ENCODE results near the gene PSTPIP1. TPM values are rescaled to one million over a fixed set of nuclear protein-coding genes. Genes with fewer than 3 reads are reported as not detected.
A peak's percentile ranks its signal among the peaks of the same experiment; 100 is the strongest.

PSTPIP1 gene
- total RNA-seq, 2 experiments from 2014 or later = 1.5 to 27.4 TPM

DNA sequence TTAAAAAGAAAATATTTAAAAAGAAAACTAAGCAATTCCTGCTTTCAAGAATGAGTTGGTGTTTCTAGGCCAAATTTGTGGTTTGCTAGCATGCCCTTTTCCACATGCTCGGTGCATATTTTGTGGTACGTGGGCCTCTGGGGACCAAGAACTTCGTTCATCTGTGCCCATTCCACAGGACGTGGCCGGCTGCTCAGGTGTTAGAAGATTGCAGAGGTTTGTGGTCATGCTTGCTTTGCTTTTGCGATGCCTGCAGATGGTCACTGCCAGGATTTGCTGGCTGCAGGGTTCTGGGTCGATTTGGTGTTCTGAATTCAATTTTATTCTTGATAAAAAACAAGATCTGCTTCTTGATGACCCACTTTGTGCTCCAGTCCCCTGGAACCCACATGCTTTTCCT, 7.5 kb downstream of the PSTPIP1 start:
- ChIA-PET CTCF (ENCODE audit: unreplicated experiment) (no interaction called here), POLR2A (no interaction called here)
- Histone ChIP-seq H3K4me2 (ENCODE audit: low read length) (peak overlapping the region; percentile 57), H4K20me1 (ENCODE audit: insufficient read depth, low read length) (no peaks in the 10 kb centered on the region), H3K79me2 (ENCODE audit: insufficient read depth, low read depth, low read length) (no peaks in the 10 kb centered on the region), H3K36me3 (ENCODE audit: insufficient read depth, low read length) (no peaks in the 10 kb centered on the region), H3K27ac (ENCODE audit: low read depth, low read length, poor library complexity, severe bottlenecking) (peak overlapping the region; percentile 58), H2AFZ (ENCODE audit: low read length) (peak overlapping the region; percentile 66; the same call in 1 of the 2 replicates), H3K9me2 (ENCODE audit: insufficient read depth, low read length) (no peaks in the 10 kb centered on the region), H3K4me1 (ENCODE audit: insufficient read depth, low read length, poor library complexity, severe bottlenecking) (peaks cover 33% of the 10 kb centered on the region), H3K4me3 (ENCODE audit: low read depth, low read length, poor library complexity, severe bottlenecking) (peak overlapping the region; percentile 15), H3K9me3 (ENCODE audit: low read length) (no peaks in the 10 kb centered on the region)
- intact Hi-C loops (cut with micrococcal nuclease; ENCODE audit: unreplicated experiment) = loop anchor here (2.0 to 10.0 kb wide), 2 partner anchors 98 to 536 kb away; partner anchors contain the start of gene SCAPER
- DNase-seq (ENCODE audit: low spot score) = peak; percentile 69
- BruUV-seq (replicated peaks) = no TSS peak
- TF ChIP-seq, protein P1, sequence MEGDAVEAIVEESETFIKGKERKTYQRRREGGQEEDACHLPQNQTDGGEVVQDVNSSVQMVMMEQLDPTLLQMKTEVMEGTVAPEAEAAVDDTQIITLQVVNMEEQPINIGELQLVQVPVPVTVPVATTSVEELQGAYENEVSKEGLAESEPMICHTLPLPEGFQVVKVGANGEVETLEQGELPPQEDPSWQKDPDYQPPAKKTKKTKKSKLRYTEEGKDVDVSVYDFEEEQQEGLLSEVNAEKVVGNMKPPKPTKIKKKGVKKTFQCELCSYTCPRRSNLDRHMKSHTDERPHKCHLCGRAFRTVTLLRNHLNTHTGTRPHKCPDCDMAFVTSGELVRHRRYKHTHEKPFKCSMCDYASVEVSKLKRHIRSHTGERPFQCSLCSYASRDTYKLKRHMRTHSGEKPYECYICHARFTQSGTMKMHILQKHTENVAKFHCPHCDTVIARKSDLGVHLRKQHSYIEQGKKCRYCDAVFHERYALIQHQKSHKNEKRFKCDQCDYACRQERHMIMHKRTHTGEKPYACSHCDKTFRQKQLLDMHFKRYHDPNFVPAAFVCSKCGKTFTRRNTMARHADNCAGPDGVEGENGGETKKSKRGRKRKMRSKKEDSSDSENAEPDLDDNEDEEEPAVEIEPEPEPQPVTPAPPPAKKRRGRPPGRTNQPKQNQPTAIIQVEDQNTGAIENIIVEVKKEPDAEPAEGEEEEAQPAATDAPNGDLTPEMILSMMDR (conservative IDR thresholded peaks at IDR 0.05; ENCODE audit: low read length) = no peak
- TF ChIP-seq EZH2phosphoT487 (IDR thresholded peaks at IDR 0.05; ENCODE audit: borderline replicate concordance, low read depth, low read length) = no peak

DNA sequence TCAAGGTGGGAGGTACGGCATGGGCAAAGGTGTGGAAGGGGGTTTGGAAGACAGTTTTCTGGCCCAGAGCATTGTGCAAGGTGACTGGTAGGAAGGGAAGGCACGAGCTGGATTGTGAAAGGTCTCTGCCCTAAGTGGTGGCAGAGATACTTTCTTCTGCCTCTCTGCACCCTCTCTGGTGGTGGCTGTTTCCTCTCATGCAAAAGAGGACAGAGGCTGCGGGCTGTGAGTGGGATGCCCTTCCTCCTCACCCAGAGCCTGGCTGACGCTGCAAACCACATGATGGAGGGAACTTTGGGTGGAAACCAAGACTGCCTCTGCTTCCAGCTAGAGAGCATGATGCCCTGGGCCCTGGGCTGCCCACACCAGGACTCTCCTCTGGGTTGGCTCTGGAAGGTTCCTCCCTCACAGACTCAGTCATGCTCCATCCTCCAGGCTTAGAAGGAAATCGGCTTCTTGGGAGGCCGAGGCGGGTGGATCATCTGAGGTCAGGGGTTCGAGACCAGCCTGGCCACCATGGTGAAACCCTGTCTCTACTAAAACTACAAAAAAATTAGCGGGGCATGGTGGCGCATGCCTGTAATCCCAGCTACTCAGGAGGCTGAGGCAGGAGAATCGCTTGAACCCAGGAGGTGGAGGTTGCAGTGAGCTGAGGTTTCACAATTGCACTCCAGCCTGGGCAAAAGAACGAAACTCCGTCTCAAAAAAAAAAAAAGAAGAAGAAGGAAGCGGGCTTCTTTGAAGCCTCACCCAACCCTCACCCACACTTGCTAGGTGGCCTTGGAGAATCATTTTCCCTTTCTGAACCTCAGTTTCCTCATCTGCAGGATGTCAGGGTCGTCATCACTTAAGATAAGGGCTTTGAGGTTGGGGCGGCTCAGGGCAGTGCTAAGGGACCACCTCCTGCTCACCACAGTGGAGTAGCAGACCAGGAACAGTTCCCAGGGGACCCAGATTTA, 8.3 kb downstream of the PSTPIP1 start:
- peak; percentile 84 for DNase-seq (ENCODE audit: low spot score)
- POLR2A ChIA-PET = no interaction called here
- Histone ChIP-seq H3K9me3 (ENCODE audit: low read length) (no peaks in the 10 kb centered on the region), H3K4me3 (ENCODE audit: low read depth, low read length, poor library complexity, severe bottlenecking) (peak overlapping the region; percentile 15), H3K27ac (ENCODE audit: low read depth, low read length, poor library complexity, severe bottlenecking) (peak overlapping the region; percentile 58), H3K4me2 (ENCODE audit: low read length) (peak overlapping the region; percentile 57), H2AFZ (ENCODE audit: low read length) (peak overlapping the region; percentile 66), H3K4me1 (ENCODE audit: insufficient read depth, low read length, poor library complexity, severe bottlenecking) (peaks cover 29% of the 10 kb centered on the region), H3K36me3 (ENCODE audit: insufficient read depth, low read length) (no peaks in the 10 kb centered on the region), H4K20me1 (ENCODE audit: insufficient read depth, low read length) (no peaks in the 10 kb centered on the region), H3K79me2 (ENCODE audit: insufficient read depth, low read depth, low read length) (no peaks in the 10 kb centered on the region), H3K9me2 (ENCODE audit: insufficient read depth, low read length) (no peaks in the 10 kb centered on the region)
- CTCF ChIA-PET (ENCODE audit: unreplicated experiment) = no interaction called here
- BruUV-seq (replicated peaks) = no TSS peak
- no peak for TF ChIP-seq EZH2phosphoT487 (IDR thresholded peaks at IDR 0.05; ENCODE audit: borderline replicate concordance, low read depth, low read length)
- TF ChIP-seq, protein P1 (conservative IDR thresholded peaks at IDR 0.05; ENCODE audit: low read length) = no peak
- intact Hi-C loops (cut with micrococcal nuclease; ENCODE audit: unreplicated experiment) = loop anchor here (2.0 to 10.0 kb wide), 2 partner anchors 98 to 536 kb away; partner anchors contain the start of gene SCAPER

DNA sequence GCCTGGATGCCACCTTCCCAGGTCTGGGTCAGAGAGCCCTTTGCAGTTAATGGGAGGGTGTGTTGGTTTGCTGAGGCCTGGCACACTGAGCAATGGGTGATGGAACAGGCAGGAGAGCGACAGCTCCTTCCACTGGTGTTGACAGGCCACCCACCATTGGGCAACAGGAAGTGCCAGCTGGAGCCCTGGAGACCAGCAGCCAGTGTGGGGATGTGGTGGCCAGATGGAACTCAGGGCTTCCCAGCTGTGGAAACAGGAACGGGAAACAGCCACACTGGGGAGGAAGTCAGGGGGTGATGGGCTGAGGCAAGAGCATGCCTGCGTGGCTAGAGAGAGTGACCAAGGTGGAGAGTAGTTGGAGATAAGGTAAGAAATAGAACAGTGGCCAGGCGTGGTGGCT, 9.3 kb downstream of the PSTPIP1 start:
- Histone ChIP-seq H4K20me1 (ENCODE audit: insufficient read depth, low read length) (no peaks in the 10 kb centered on the region), H3K4me3 (ENCODE audit: low read depth, low read length, poor library complexity, severe bottlenecking) (no peak overlapping the region), H3K9me3 (ENCODE audit: low read length) (no peaks in the 10 kb centered on the region), H3K27ac (ENCODE audit: low read depth, low read length, poor library complexity, severe bottlenecking) (no peak overlapping the region), H3K9me2 (ENCODE audit: insufficient read depth, low read length) (no peaks in the 10 kb centered on the region), H3K4me2 (ENCODE audit: low read length) (peak overlapping the region; percentile 57), H3K79me2 (ENCODE audit: insufficient read depth, low read depth, low read length) (no peaks in the 10 kb centered on the region), H3K4me1 (ENCODE audit: insufficient read depth, low read length, poor library complexity, severe bottlenecking) (peaks cover 29% of the 10 kb centered on the region), H3K36me3 (ENCODE audit: insufficient read depth, low read length) (no peaks in the 10 kb centered on the region), H2AFZ (ENCODE audit: low read length) (peak overlapping the region; percentile 66; the same call in 1 of the 2 replicates)
- ChIA-PET CTCF (ENCODE audit: unreplicated experiment) (no interaction called here), POLR2A (no interaction called here)
- TF ChIP-seq, protein P1 (conservative IDR thresholded peaks at IDR 0.05; ENCODE audit: low read length) = no peak
- TF ChIP-seq EZH2phosphoT487 (IDR thresholded peaks at IDR 0.05; ENCODE audit: borderline replicate concordance, low read depth, low read length) = no peak
- intact Hi-C loops (cut with micrococcal nuclease; ENCODE audit: unreplicated experiment) = loop anchor here (10.0 kb wide), 1 partner anchor 99 kb away; the partner anchor contains the start of gene SCAPER
- no TSS peak for BruUV-seq (replicated peaks)
- peak; percentile 34 for DNase-seq (ENCODE audit: low spot score)

All from OCI-LY7 (cell line).